Gastroesophageal sphincter (tissue), 4 donors: ENCODE data around the gene UBE2M. TPM values are rescaled to one million over a fixed set of nuclear protein-coding genes. Genes with fewer than 3 reads are reported as not detected.

Experiments used
- ATAC-seq: fragments of 150-250 bp; one replicate; pipeline ENCODE4 v1.9.1; 2016; ENCODE audit warnings: mild to moderate bottlenecking, moderate library complexity
- H3K27ac ChIP-seq, 4 donors: fragments of 200-600 bp; sonication (generic) in 3 of 4; 1 replicate in 3 of 4; 2 replicates in 1 of 4; pipeline ENCODE4 v1.5.1; 2016 to 2019
- H3K27me3 ChIP-seq: fragments of 200-600 bp; sonication (generic); one replicate; pipeline ENCODE4 v1.5.1; 2019
- H3K36me3 ChIP-seq, 2 donors: fragments of 200-600 bp; sonication (generic); one replicate each; pipeline ENCODE4 v1.5.1; 2019; ENCODE audit warnings: control low read depth in 1 of 2
- H3K4me1 ChIP-seq, 3 donors: fragments of 200-600 bp; sonication (generic); 1 replicate in 2 of 3; 2 replicates in 1 of 3; pipeline ENCODE4 v1.5.1; 2016 to 2019; ENCODE audit warnings: control low read depth in 2 of 3
- H3K4me3 ChIP-seq, 2 donors: fragments of 200-600 bp; sonication (generic); one replicate each; pipeline ENCODE4 v1.5.1; 2019; ENCODE audit warnings: mild to moderate bottlenecking in 1 of 2, moderate library complexity in 1 of 2
- H3K9me3 ChIP-seq, 3 donors: fragments of 200-600 bp; sonication (generic); one replicate each; pipeline ENCODE4 v1.5.1; 2017 to 2019; ENCODE audit warnings: control low read depth in 2 of 3
- EP300 ChIP-seq: sonication (generic); formaldehyde crosslinking; IDR thresholded peaks from one replicate; pipeline ENCODE4 v1.6.1; 2017; ENCODE audit warnings: antibody characterized with exemption, mild to moderate bottlenecking
- POLR2A ChIP-seq, 2 donors: fragments of 450-650 bp; IDR thresholded peaks; one replicate each; pipeline ENCODE4 v1.6.1; 2017; ENCODE audit warnings: antibody characterized with exemption in 2 of 2, mild to moderate bottlenecking in 2 of 2, moderate library complexity in 1 of 2
- POLR2AphosphoS5 ChIP-seq: sonication (generic); formaldehyde crosslinking; IDR thresholded peaks from one replicate; pipeline ENCODE4 v1.6.1; 2017; ENCODE audit warnings: antibody characterized with exemption
- WGBS, 2 donors: methylation state at CpG; one replicate each; pipeline ENCODE4 v1.1.5; 2018; ENCODE audit warnings: low coverage in 1 of 2; 5-methylcytosine and 5-hydroxymethylcytosine counted together
- total RNA-seq, 4 donors: library from RNA; depleted of rRNA; stranded (reverse); fragments of >200 nt; gene quantifications; one replicate each; pipeline ENCODE4 v1.1.0, GENCODE V29; 2016
- TF ChIP-seq, protein P1 (sequence below), 4 experiments: fragments of 200-600 bp in 2 of 4; fragments of 450-650 bp in 2 of 4; sonication (generic) in 1 of 4; IDR thresholded peaks; one replicate each; pipeline ENCODE4 v1.5.1; 2017 to 2019; ENCODE audit warnings: antibody characterized with exemption in 4 of 4, mild to moderate bottlenecking in 2 of 4, moderate library complexity in 2 of 4

Gene UBE2M
- total RNA-seq, 4 donors from 2014 or later = 28.1 to 43.6 (median 37.8) TPM

- TF ChIP-seq POLR2AphosphoS5 = no peak
- TF ChIP-seq, protein P1, sequence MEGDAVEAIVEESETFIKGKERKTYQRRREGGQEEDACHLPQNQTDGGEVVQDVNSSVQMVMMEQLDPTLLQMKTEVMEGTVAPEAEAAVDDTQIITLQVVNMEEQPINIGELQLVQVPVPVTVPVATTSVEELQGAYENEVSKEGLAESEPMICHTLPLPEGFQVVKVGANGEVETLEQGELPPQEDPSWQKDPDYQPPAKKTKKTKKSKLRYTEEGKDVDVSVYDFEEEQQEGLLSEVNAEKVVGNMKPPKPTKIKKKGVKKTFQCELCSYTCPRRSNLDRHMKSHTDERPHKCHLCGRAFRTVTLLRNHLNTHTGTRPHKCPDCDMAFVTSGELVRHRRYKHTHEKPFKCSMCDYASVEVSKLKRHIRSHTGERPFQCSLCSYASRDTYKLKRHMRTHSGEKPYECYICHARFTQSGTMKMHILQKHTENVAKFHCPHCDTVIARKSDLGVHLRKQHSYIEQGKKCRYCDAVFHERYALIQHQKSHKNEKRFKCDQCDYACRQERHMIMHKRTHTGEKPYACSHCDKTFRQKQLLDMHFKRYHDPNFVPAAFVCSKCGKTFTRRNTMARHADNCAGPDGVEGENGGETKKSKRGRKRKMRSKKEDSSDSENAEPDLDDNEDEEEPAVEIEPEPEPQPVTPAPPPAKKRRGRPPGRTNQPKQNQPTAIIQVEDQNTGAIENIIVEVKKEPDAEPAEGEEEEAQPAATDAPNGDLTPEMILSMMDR (IDR thresholded peaks at IDR 0.05) = no peak
- TF ChIP-seq POLR2A (IDR thresholded peaks at IDR 0.05) = no peak
- TF ChIP-seq EP300 = no peak
- WGBS, 2 donors = 91 to 92% methylated on average over 2 to 6 of the region's 9 CpGs
- ATAC-seq = no peak
Measured at GRCh38 chr19:58584498-58585441, 26.4 kb upstream of the UBE2M start.

GRCh38 chr19:58582985-58583384 lies 24.6 kb upstream of the UBE2M start:
- WGBS, 2 donors = 90 to 96% methylated on average over 3 to 5 of the region's 6 CpGs
- Histone ChIP-seq H3K27me3 (no peaks in the 10 kb centered on the region), H3K9me3 (no peaks in the 10 kb centered on the region), H3K36me3 (peaks cover 0 to 34% of the 10 kb centered on the region in 2 donors), H3K4me3 (no peak overlapping the region), H3K27ac (no peak overlapping the region), H3K4me1 (peaks cover 0 to 35% (median 11%) of the 10 kb centered on the region in 3 donors)
- no peak for ATAC-seq
- TF ChIP-seq POLR2AphosphoS5 (no peak), EP300 (no peak), POLR2A (IDR thresholded peaks at IDR 0.05) (no peak)
- TF ChIP-seq, protein P1 (IDR thresholded peaks at IDR 0.05) = no peak

More at GRCh38 chr19:58584498-58585441, 26.4 kb upstream of the UBE2M start:
- H3K27me3 ChIP-seq = no peaks in the 10 kb centered on the region
- H3K9me3 ChIP-seq = no peaks in the 10 kb centered on the region
- no peak overlapping the region for H3K4me3 ChIP-seq
- H3K27ac ChIP-seq = no peak overlapping the region
- peaks cover 0 to 20% (median 11%) of the 10 kb centered on the region in 3 donors for H3K4me1 ChIP-seq
- H3K36me3 ChIP-seq = peaks cover 0 to 34% of the 10 kb centered on the region in 2 donors

DNA sequence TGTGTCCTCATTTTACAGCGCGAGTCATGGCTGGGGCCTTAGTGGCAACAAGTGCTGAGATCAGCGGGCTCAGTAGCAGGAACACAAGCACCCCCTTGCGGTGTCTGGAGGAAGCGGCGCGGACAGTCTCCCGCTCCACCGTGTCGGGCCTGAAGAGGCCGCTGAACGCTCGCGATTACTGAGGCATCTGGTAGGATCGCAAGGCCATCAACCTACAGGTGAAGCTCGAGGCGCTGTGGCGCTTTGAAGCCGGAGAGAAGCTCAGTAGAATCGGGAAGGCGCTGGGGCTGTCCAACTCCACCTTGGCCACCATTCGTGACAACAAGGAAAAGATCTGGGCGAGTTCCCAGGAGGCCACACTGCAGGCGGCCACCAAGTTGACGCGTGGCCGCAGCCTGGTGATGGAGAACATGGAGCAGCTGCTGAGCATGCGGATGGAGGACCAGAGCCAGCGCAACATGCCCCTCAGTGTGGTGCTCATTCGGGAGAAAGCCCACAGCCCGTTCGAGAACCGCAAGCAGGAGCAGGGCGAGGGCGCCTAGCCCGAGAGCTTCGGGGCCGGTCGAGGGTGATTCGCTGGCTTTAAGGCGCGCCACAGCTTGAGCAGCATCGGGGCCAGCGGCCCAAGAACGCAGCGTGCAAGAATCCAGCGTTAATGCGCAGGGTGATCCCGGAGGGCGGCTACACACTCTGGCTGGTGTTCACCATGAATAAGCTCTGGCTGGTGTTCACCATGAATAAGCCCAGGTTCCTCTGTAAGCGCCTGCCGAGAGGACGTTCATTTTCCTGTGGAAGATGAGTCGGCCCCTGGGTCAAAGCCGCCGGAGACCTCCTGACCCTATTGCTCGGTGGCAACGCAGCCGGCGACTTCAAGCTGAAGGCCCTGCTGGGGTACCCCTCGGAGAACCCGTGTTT lies 23.1 kb upstream of the UBE2M start:
- 95% methylated on average over 4 of the region's 62 CpGs; no CpG with 5 or more reads in 1 of the 2 donors for WGBS, 2 donors

DNA sequence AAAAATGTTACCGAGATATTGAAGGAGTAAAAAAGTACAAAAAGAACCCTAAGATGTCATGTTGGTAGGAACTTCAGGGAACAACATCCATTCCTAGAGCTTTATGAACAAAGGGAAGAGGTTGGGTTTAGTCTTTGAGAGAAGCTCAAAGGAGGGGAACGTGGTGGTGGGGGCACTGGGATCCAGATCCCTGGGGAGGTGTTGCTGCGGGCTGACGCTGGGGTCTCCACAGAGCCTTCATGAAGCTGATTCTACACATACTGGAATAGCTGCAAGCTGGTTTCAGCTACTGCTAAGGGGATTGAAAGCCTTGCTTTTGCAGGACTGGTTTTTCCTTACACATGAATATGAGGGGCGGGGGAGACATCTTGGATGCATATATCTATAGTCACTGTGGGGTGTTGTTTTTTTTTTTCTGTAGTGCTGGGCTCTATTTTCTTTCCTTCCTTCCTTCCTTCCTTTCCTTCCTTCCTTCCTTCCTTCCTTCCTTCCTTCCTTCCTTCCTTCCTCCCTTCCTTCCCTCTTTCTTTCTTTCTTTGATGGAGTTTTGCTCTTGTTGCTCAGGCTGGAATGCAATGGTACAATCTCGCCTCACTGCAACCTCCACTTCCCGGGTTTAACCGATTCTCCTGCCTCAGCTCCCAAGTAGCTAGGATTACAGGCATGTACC lies 21.2 kb upstream of the UBE2M start:
- WGBS, 2 donors = 79 to 80% methylated on average over 6 to 8 of the region's 8 CpGs

More for the DNA sequence above, 23.1 kb upstream of the UBE2M start:
- no peaks in the 10 kb centered on the region for H3K9me3 ChIP-seq
- H3K27me3 ChIP-seq = no peaks in the 10 kb centered on the region
- ATAC-seq = peak; percentile 97
- peaks cover 0 to 38% of the 10 kb centered on the region in 2 donors for H3K36me3 ChIP-seq
- peak overlapping the region in 3 of 4 donors; percentile 76 to 90 (median 84) for H3K27ac ChIP-seq
- H3K4me1 ChIP-seq = peaks cover 0 to 50% (median 15%) of the 10 kb centered on the region in 3 donors
- TF ChIP-seq, protein P1 (IDR thresholded peaks at IDR 0.05) = peak in 3 of 4 experiments; percentile 95 to 98 (median 96)
- TF ChIP-seq POLR2AphosphoS5 (peak; percentile 34), EP300 (no peak)
- H3K4me3 ChIP-seq = no peak overlapping the region

More for the DNA sequence above, 21.2 kb upstream of the UBE2M start:
- no peak for ATAC-seq
- Histone ChIP-seq H3K36me3 (peaks cover 0 to 32% of the 10 kb centered on the region in 2 donors), H3K9me3 (no peaks in the 10 kb centered on the region), H3K27me3 (no peaks in the 10 kb centered on the region), H3K27ac (peak overlapping the region in 2 of 4 donors; percentile 76 to 84), H3K4me3 (no peak overlapping the region), H3K4me1 (peaks cover 0 to 60% (median 15%) of the 10 kb centered on the region in 3 donors)
- TF ChIP-seq, protein P1 (IDR thresholded peaks at IDR 0.05) = no peak
- no peak for TF ChIP-seq EP300
- TF ChIP-seq POLR2A (IDR thresholded peaks at IDR 0.05) = no peak
- no peak for TF ChIP-seq POLR2AphosphoS5
